K562 (cell line): ENCODE measurements around the gene CEP350. TPM values are rescaled to one million over a fixed set of nuclear protein-coding genes. Genes with fewer than 3 reads are reported as not detected.
A peak's percentile ranks its signal among the peaks of the same experiment; 100 is the strongest.

ENCODE experiments used
- CREB3L1 ChIP-seq: fragments of 450-650 bp; IDR thresholded peaks from 2 replicates; pipeline ENCODE4 v1.6.1; 2014; ENCODE audit warnings: low read depth, mild to moderate bottlenecking, moderate library complexity, borderline replicate concordance
- E2F8 ChIP-seq: fragments of 450-650 bp; IDR thresholded peaks from 2 replicates; pipeline ENCODE4 v1.7.1; 2018; ENCODE audit warnings: mild to moderate bottlenecking, low read depth; ENCODE audit not compliant: partially characterized antibody
- ETV5 ChIP-seq: sonication (generic); formaldehyde crosslinking; IDR thresholded peaks from 2 replicates; pipeline ENCODE4 v1.4.0; 2020; ENCODE audit warnings: low read depth, mild to moderate bottlenecking, missing genetic modification reagents
- GTF2F1 ChIP-seq: IDR thresholded peaks from 2 replicates; pipeline ENCODE4 v1.6.1; 2011; ENCODE audit warnings: low read depth, low read length, improper control_type of control experiment
- HBP1 ChIP-seq: fragments of 450-650 bp; formaldehyde crosslinking; IDR thresholded peaks from 2 replicates; pipeline ENCODE4 v1.4.0; 2022; ENCODE audit warnings: missing genetic modification characterization
- KAT7 ChIP-seq: sonication (generic); formaldehyde crosslinking; IDR thresholded peaks from 2 replicates; pipeline ENCODE4 v1.8.0; 2022; ENCODE audit warnings: missing genetic modification reagents, mild to moderate bottlenecking, borderline replicate concordance
- KLF10 ChIP-seq: fragments of 250-450 bp; sonication (Bioruptor Pico); IDR thresholded peaks from 2 replicates; pipeline ENCODE4 v1.6.1; 2021; ENCODE audit warnings: matching md5 sums
- ZNF318 ChIP-seq, 2 experiments: fragments of 450-650 bp; IDR thresholded peaks; 2 replicates each; pipeline ENCODE4 v1.6.1; 2016; ENCODE audit warnings: mild to moderate bottlenecking in 2 of 2, borderline replicate concordance in 1 of 2, low read depth in 1 of 2, moderate library complexity in 1 of 2
- ZNF584 ChIP-seq: fragments of 200-800 bp; sonication (Bioruptor generic); IDR thresholded peaks from 2 replicates; pipeline ENCODE4 v1.6.1; 2016; ENCODE audit warnings: low read depth, mild to moderate bottlenecking, missing genetic modification characterization, missing compliant biosample characterization
- polyA plus RNA-seq, 8 experiments: library from polyadenylated mRNA; depleted of rRNA in 4 of 8; stranded (reverse) in 5 of 8; unstranded in 3 of 8; fragments of >200 nt; fragmentation: Nextera tagmentation in 2 of 8; fragmentation: Illumina TruSeq in 1 of 8; extraction: Ambion mirVana in 2 of 8; extraction: Trizol in 1 of 8; gene quantifications; 2 replicates each; pipeline versions ENCODE4 v1.2.1 to v1.2.3, GENCODE V29; 2011 to 2014; ENCODE audit warnings: inconsistent platforms in 1 of 8, missing spikeins in 1 of 8
- total RNA-seq, 7 experiments: library from RNA; depleted of rRNA in 6 of 7; stranded (reverse); fragments of >200 nt in 6 of 7; fragmentation: Illumina TruSeq in 2 of 7; extraction: Trizol in 2 of 7; gene quantifications; 2 replicates each; pipeline versions ENCODE4 v1.2.1 to v1.2.3, GENCODE V29; 2011 to 2021; ENCODE audit warnings: low replicate concordance in 1 of 7

Gene CEP350
- total and polyA plus RNA-seq, 9 of the 15 experiments (the other 6 are each of a cell fraction or from before 2014, with no cell fraction given): 8.3 to 64.3 (median 28.0) TPM

GRCh38 chr1:180116964-180117763 lies 162.6 kb downstream of the CEP350 start (continued):
- no peak for TF ChIP-seq ZNF584 (CRISPR knock-in tag)
- TF ChIP-seq E2F8: peak; percentile 65
- TF ChIP-seq KAT7 (CRISPR knock-in tag): no peak
- peak; percentile 50; the same call in 1 of the 2 replicates for TF ChIP-seq CREB3L1
- no peak for TF ChIP-seq GTF2F1
- no peak for TF ChIP-seq ZNF318 (IDR thresholded peaks at IDR 0.05; ENCODE audit: borderline replicate concordance in 1 of 2, low read depth in 1 of 2)
- TF ChIP-seq KLF10 (CRISPR knock-in tag): no peak
- TF ChIP-seq HBP1 (CRISPR knock-in tag): no peak
- TF ChIP-seq ETV5 (CRISPR knock-in tag): peak; percentile 87
